Glutamatergic neuron (in vitro differentiated cells): Measurements from ENCODE around the gene TEX51. TPM values are rescaled to one million over a fixed set of nuclear protein-coding genes. Genes with fewer than 3 reads are reported as not detected.

Experiments used
- DNase-seq: peaks from one replicate; pipeline ENCODE4 v3.0.0; 2022
- H3K27ac Mint-ChIP-seq: one replicate; pipeline ENCODE4 v1.8.0; 2020; ENCODE audit warnings: mild to moderate bottlenecking, mixed read lengths, inconsistent platforms; ENCODE audit not compliant: unreplicated experiment
- H3K27me3 Mint-ChIP-seq: one replicate; pipeline ENCODE4 v1.8.0; 2020; ENCODE audit warnings: mild to moderate bottlenecking, moderate library complexity, mixed read lengths, inconsistent platforms; ENCODE audit not compliant: unreplicated experiment
- H3K36me3 Mint-ChIP-seq: one replicate; pipeline ENCODE4 v1.8.0; 2020; ENCODE audit warnings: mild to moderate bottlenecking, mixed read lengths, inconsistent platforms; ENCODE audit not compliant: unreplicated experiment
- H3K4me1 Mint-ChIP-seq: one replicate; pipeline ENCODE4 v1.8.0; 2020; ENCODE audit warnings: mild to moderate bottlenecking, low read depth, mixed read lengths, inconsistent platforms; ENCODE audit not compliant: unreplicated experiment
- H3K4me3 Mint-ChIP-seq: one replicate; pipeline ENCODE4 v1.8.0; 2020; ENCODE audit warnings: mild to moderate bottlenecking, mixed read lengths, inconsistent platforms; ENCODE audit not compliant: unreplicated experiment
- H3K9me3 Mint-ChIP-seq: one replicate; pipeline ENCODE4 v1.8.0; 2020; ENCODE audit warnings: mild to moderate bottlenecking, moderate library complexity, mixed read lengths, inconsistent platforms; ENCODE audit not compliant: unreplicated experiment
- CTCF ChIP-seq: fragments of 200-600 bp; sonication (generic); IDR thresholded peaks from one replicate; pipeline ENCODE4 v1.5.0; 2021; ENCODE audit not compliant: partially characterized antibody, unreplicated experiment
- total RNA-seq: library from RNA; stranded (reverse); fragmentation: NEBNext Ultra II Directional; extraction: Animal tissue kit (Norgen Biotek cat#: 25700); gene quantifications from one replicate; pipeline ENCODE4 v1.2.1, GENCODE V29; 2021; ENCODE audit not compliant: unreplicated experiment

Gene TEX51
- total RNA-seq, 1 donor from 2014 or later = not detected

- DNase-seq = no peak
- H3K9me3 Mint-ChIP-seq = no peaks in the 10 kb centered on the region
- no peak overlapping the region for H3K4me3 Mint-ChIP-seq
- no peak overlapping the region for H3K27ac Mint-ChIP-seq
- no peak for TF ChIP-seq CTCF
- H3K36me3 Mint-ChIP-seq = no peaks in the 10 kb centered on the region
- H3K4me1 Mint-ChIP-seq = peaks cover 5% of the 10 kb centered on the region
- peaks cover 8% of the 10 kb centered on the region for H3K27me3 Mint-ChIP-seq
Observed at GRCh38 chr2:126909781-126910180, 11.1 kb downstream of the TEX51 start.

- Mint-ChIP-seq H3K4me1 (peaks cover 5% of the 10 kb centered on the region), H3K4me3 (no peak overlapping the region), H3K27me3 (peaks cover 8% of the 10 kb centered on the region), H3K9me3 (no peaks in the 10 kb centered on the region), H3K36me3 (no peaks in the 10 kb centered on the region), H3K27ac (no peak overlapping the region)
- DNase-seq = no peak
- TF ChIP-seq CTCF = no peak
Observed at GRCh38 chr2:126910637-126911036, 11.9 kb downstream of the TEX51 start.

GRCh38 chr2:126911111-126911796 lies 12.6 kb downstream of the TEX51 start:
- peaks cover 3% of the 10 kb centered on the region for H3K36me3 Mint-ChIP-seq
- peaks cover 3% of the 10 kb centered on the region for H3K9me3 Mint-ChIP-seq
- H3K4me3 Mint-ChIP-seq = no peak overlapping the region
- no peak for DNase-seq
- H3K27me3 Mint-ChIP-seq = peaks cover 8% of the 10 kb centered on the region
- H3K4me1 Mint-ChIP-seq = peaks cover 5% of the 10 kb centered on the region
- TF ChIP-seq CTCF = no peak
- H3K27ac Mint-ChIP-seq = no peak overlapping the region

- no peak for DNase-seq
- H3K36me3 Mint-ChIP-seq = peaks cover 6% of the 10 kb centered on the region
Observed at GRCh38 chr2:126912201-126912600, 13.5 kb downstream of the TEX51 start.

More at GRCh38 chr2:126912201-126912600, 13.5 kb downstream of the TEX51 start:
- Mint-ChIP-seq H3K27me3 (peaks cover 8% of the 10 kb centered on the region), H3K4me3 (no peak overlapping the region), H3K4me1 (peaks cover 5% of the 10 kb centered on the region), H3K9me3 (peaks cover 3% of the 10 kb centered on the region), H3K27ac (no peak overlapping the region)
- TF ChIP-seq CTCF = no peak
